Measurements from ENCODE around the gene NFU1. TPM values are rescaled to one million over a fixed set of nuclear protein-coding genes. Genes with fewer than 3 reads are reported as not detected.
"Not testable (repeated sequence)": the region's sequence is repeated elsewhere in the genome, so short reads cannot be mapped to it uniquely, and the experiment has no call there.

Gene NFU1
- total RNA-seq, 1 experiment from 2014 or later: 35.1 TPM

- H3K4me3 ChIP-seq: no peak overlapping the region
- no peaks in the 10 kb centered on the region for H3K79me2 ChIP-seq (ENCODE audit: low read depth)
- intact Hi-C loops (cut with micrococcal nuclease; ENCODE audit: unreplicated experiment): no loop called here
- H2AFZ ChIP-seq: no peak overlapping the region
- H3K4me2 ChIP-seq: no peak overlapping the region
- H3F3A ChIP-seq (ENCODE audit: insufficient read depth, low read depth): no peaks in the 10 kb centered on the region
- ChIA-PET CTCF (no interaction called here), POLR2A (ENCODE audit: unreplicated experiment) (no interaction called here)
- H3K9me2 ChIP-seq (ENCODE audit: insufficient read depth): no peaks in the 10 kb centered on the region
- H3K9me3 ChIP-seq (ENCODE audit: insufficient read depth, low read depth): no peaks in the 10 kb centered on the region
- no peak for DNase-seq
- no peak overlapping the region for H3K27ac ChIP-seq
- TF ChIP-seq CTCF (conservative IDR thresholded peaks at IDR 0.05) (no peak), EZH2 (IDR thresholded peaks at IDR 0.05; ENCODE audit: low read depth) (no peak)
- H4K20me1 ChIP-seq (ENCODE audit: insufficient read depth): no peaks in the 10 kb centered on the region
- H3K36me3 ChIP-seq (ENCODE audit: low read depth): no peaks in the 10 kb centered on the region
- no TSS peak for BruUV-seq (replicated peaks)
- H3K4me1 ChIP-seq (replicated peaks; ENCODE audit: insufficient read depth): no peaks in the 10 kb centered on the region
- no peaks in the 10 kb centered on the region for H3K27me3 ChIP-seq (ENCODE audit: insufficient read depth, low read depth)
Measured at GRCh38 chr2:69452687-69453086, 15.5 kb upstream of the NFU1 start.

- BruUV-seq (replicated peaks): no TSS peak
- no peaks in the 10 kb centered on the region for H3F3A ChIP-seq (ENCODE audit: insufficient read depth, low read depth)
- H4K20me1 ChIP-seq (ENCODE audit: insufficient read depth): no peaks in the 10 kb centered on the region
- H3K27ac ChIP-seq: no peak overlapping the region
- H3K4me1 ChIP-seq (replicated peaks; ENCODE audit: insufficient read depth): no peaks in the 10 kb centered on the region
- H3K9me3 ChIP-seq (ENCODE audit: insufficient read depth, low read depth): no peaks in the 10 kb centered on the region
- no peaks in the 10 kb centered on the region for H3K9me2 ChIP-seq (ENCODE audit: insufficient read depth)
- H3K79me2 ChIP-seq (ENCODE audit: low read depth): no peaks in the 10 kb centered on the region
- no peak overlapping the region for H3K4me2 ChIP-seq
- ChIA-PET POLR2A (ENCODE audit: unreplicated experiment) (no interaction called here), CTCF (interaction anchor here (0.6 kb wide), 1 partner anchor 275 kb away, joined by 7 read pairs; no protein-coding TSS in a partner anchor)
- no peak for TF ChIP-seq EZH2 (IDR thresholded peaks at IDR 0.05; ENCODE audit: low read depth)
- TF ChIP-seq CTCF (conservative IDR thresholded peaks at IDR 0.05): no peak
- no peak overlapping the region for H2AFZ ChIP-seq
- H3K27me3 ChIP-seq (ENCODE audit: insufficient read depth, low read depth): no peaks in the 10 kb centered on the region
- no peak overlapping the region for H3K4me3 ChIP-seq
- DNase-seq: no peak
- no peaks in the 10 kb centered on the region for H3K36me3 ChIP-seq (ENCODE audit: low read depth)
- intact Hi-C loops (cut with micrococcal nuclease; ENCODE audit: unreplicated experiment): no loop called here
Measured at GRCh38 chr2:69450735-69451416, 13.6 kb upstream of the NFU1 start.

GRCh38 chr2:69449906-69450305 is 12.7 kb upstream of the NFU1 start:
- Histone ChIP-seq H4K20me1 (ENCODE audit: insufficient read depth) (no peaks in the 10 kb centered on the region), H3K4me2 (no peak overlapping the region), H3K4me3 (no peak overlapping the region), H3F3A (ENCODE audit: insufficient read depth, low read depth) (no peaks in the 10 kb centered on the region), H3K27me3 (ENCODE audit: insufficient read depth, low read depth) (no peaks in the 10 kb centered on the region), H2AFZ (no peak overlapping the region), H3K9me2 (ENCODE audit: insufficient read depth) (no peaks in the 10 kb centered on the region), H3K36me3 (ENCODE audit: low read depth) (no peaks in the 10 kb centered on the region), H3K4me1 (replicated peaks; ENCODE audit: insufficient read depth) (no peaks in the 10 kb centered on the region), H3K27ac (no peak overlapping the region), H3K79me2 (ENCODE audit: low read depth) (no peaks in the 10 kb centered on the region), H3K9me3 (ENCODE audit: insufficient read depth, low read depth) (no peaks in the 10 kb centered on the region)
- BruUV-seq (replicated peaks): no TSS peak
- TF ChIP-seq EZH2 (IDR thresholded peaks at IDR 0.05; ENCODE audit: low read depth): no peak
- TF ChIP-seq CTCF (conservative IDR thresholded peaks at IDR 0.05): no peak
- DNase-seq: no peak
- ChIA-PET POLR2A (ENCODE audit: unreplicated experiment) (no interaction called here), CTCF (no interaction called here)
- intact Hi-C loops (cut with micrococcal nuclease; ENCODE audit: unreplicated experiment): no loop called here

GRCh38 chr2:69443673-69444072 is 6.4 kb upstream of the NFU1 start:
- CTCF ChIA-PET; H4K20me1 ChIP-seq (ENCODE audit: insufficient read depth); H3K4me2 ChIP-seq; H2AFZ ChIP-seq; H3K4me3 ChIP-seq; POLR2A ChIA-PET (ENCODE audit: unreplicated experiment); H3K4me1 ChIP-seq (replicated peaks; ENCODE audit: insufficient read depth); H3K36me3 ChIP-seq (ENCODE audit: low read depth); H3K27me3 ChIP-seq (ENCODE audit: insufficient read depth, low read depth); DNase-seq; intact Hi-C loops (cut with micrococcal nuclease; ENCODE audit: unreplicated experiment); BruUV-seq (replicated peaks); H3K79me2 ChIP-seq (ENCODE audit: low read depth); H3K9me3 ChIP-seq (ENCODE audit: insufficient read depth, low read depth); H3K27ac ChIP-seq; H3K9me2 ChIP-seq (ENCODE audit: insufficient read depth); H3F3A ChIP-seq (ENCODE audit: insufficient read depth, low read depth): not testable (repeated sequence)

- H3K9me2 ChIP-seq (ENCODE audit: insufficient read depth); H2AFZ ChIP-seq; H3K4me2 ChIP-seq; H3K27me3 ChIP-seq (ENCODE audit: insufficient read depth, low read depth); H3K9me3 ChIP-seq (ENCODE audit: insufficient read depth, low read depth); H3K27ac ChIP-seq; BruUV-seq (replicated peaks); H4K20me1 ChIP-seq (ENCODE audit: insufficient read depth); H3K36me3 ChIP-seq (ENCODE audit: low read depth); POLR2A ChIA-PET (ENCODE audit: unreplicated experiment); H3K4me3 ChIP-seq; DNase-seq; intact Hi-C loops (cut with micrococcal nuclease; ENCODE audit: unreplicated experiment); CTCF ChIA-PET: not testable (repeated sequence)
- Histone ChIP-seq H3K4me1 (replicated peaks; ENCODE audit: insufficient read depth) (peaks cover 15% of the 10 kb centered on the region), H3K79me2 (ENCODE audit: low read depth) (peaks cover 18% of the 10 kb centered on the region), H3F3A (ENCODE audit: insufficient read depth, low read depth) (peaks cover 13% of the 10 kb centered on the region; the same call in 1 of the 2 replicates)
Measured at GRCh38 chr2:69439499-69439898, 2.3 kb upstream of the NFU1 start.

Data from PC-9 (cell line).